ENCODE data around the gene PRELID2. TPM values are rescaled to one million over a fixed set of nuclear protein-coding genes. Genes with fewer than 3 reads are reported as not detected.

PRELID2 gene
- 14.9 and 16.4 TPM in 2 replicates for total RNA-seq
- 3.2 and 3.5 TPM in 2 replicates for polyA plus RNA-seq
- 7.1 and 7.7 TPM in 2 replicates for polyA plus RNA-seq (2011; cell fraction: cytosol; rRNA removed)
- polyA plus RNA-seq (2011; cell fraction: nucleus; rRNA removed): 8.1 and 11.1 TPM in 2 replicates
- polyA plus RNA-seq (2012): 7.0 and 9.6 TPM in 2 replicates
- 14.3 and 25.0 TPM in 2 replicates for polyA minus RNA-seq
- 0.72 TPM for polyA minus RNA-seq (2011; cell fraction: cytosol; rRNA and poly(A)+ RNA removed)
- 60.2 and 76.4 TPM in 2 replicates for polyA minus RNA-seq (2011; cell fraction: nucleus; rRNA and poly(A)+ RNA removed)
- percentile 66 among the genes with signal in this experiment for Bru-seq, nascent RNA
- BruChase-seq, experiment 1, labeled RNA remaining after a 6-hour chase: percentile 49 among the genes with signal in this experiment
- BruChase-seq, experiment 2, labeled RNA remaining after a 2-hour chase: percentile 63 among the genes with signal in this experiment
- long read RNA-seq, partial matches to known transcripts: 0 of 32 reads
- long read RNA-seq, other reads (novel, unspliced or antisense): 29 of 32 reads

GRCh38 chr5:145834917-145835847 lies at the start of gene PRELID2:
Gene PRELID2 (minus strand): TSS chr5:145835342. CDS start chr5:145835251, 91 bp downstream.
- Histone ChIP-seq H3K9me1 (replicated peaks; ENCODE audit: control insufficient read depth, extremely low read depth, insufficient read depth, low read length) (no peaks in the 10 kb centered on the region), H3K9me3 (replicated peaks; ENCODE audit: control insufficient read depth, insufficient read depth, low read length) (no peaks in the 10 kb centered on the region), H4K20me1 (replicated peaks; ENCODE audit: control insufficient read depth, extremely low read depth, insufficient read depth, low read length) (no peaks in the 10 kb centered on the region), H3K9ac (replicated peaks; ENCODE audit: extremely low read depth, insufficient read depth, low read length) (peak within 1 kb of the TSS; percentile 66), H3K36me3 (ENCODE audit: control insufficient read depth in 2 of 2, extremely low read depth in 1 of 2, insufficient read depth in 2 of 2, low read length in 2 of 2) (no peaks in the 10 kb centered on the region), H3K4me3 (replicated peaks in 1 of 3; ENCODE audit: insufficient read depth in 1 of 3, low read depth in 1 of 3, low read length in 3 of 3) (peak within 1 kb of the TSS; percentile 60 to 79 (median 69)), H3K79me2 (ENCODE audit: control insufficient read depth, insufficient read depth, low read length) (peaks cover 14% of the 10 kb centered on the region), H3K4me2 (ENCODE audit: insufficient read depth, low read length) (peak within 1 kb of the TSS; percentile 88), H2AFZ (ENCODE audit: low read depth, low read length) (peak within 1 kb of the TSS; percentile 76), H3K4me1 (ENCODE audit: control insufficient read depth, extremely low read depth, insufficient read depth, low read length) (peaks cover 26% of the 10 kb centered on the region), H3K27ac (ENCODE audit: insufficient read depth, low read depth, low read length) (peak within 1 kb of the TSS; percentile 65), H3K27me3 (ENCODE audit: control insufficient read depth in 2 of 2, insufficient read depth in 2 of 2, low read length in 2 of 2) (no peaks in the 10 kb centered on the region)
- DNase-seq (ENCODE audit: low read depth, low spot score) (peak; percentile 87), FAIRE-seq (peak; percentile 91)
- ChIA-PET CTCF (interaction anchor here (0.7 to 3.5 kb wide), 13 partner anchors 9 to 1632 kb away, joined by 3 to 21 read pairs (median 6); no protein-coding TSS in a partner anchor), POLR2A (interaction anchor here (0.7 kb wide), 1 partner anchor 139 kb away, joined by 4 read pairs; no protein-coding TSS in a partner anchor)
- dilution Hi-C loops (cut with MboI; ENCODE audit: extremely low pct_ligation_motif_present, low sequenced_read_pairs) (no loop called here), intact Hi-C loops (cut with micrococcal nuclease) (loop anchor here (1.0 to 5.0 kb wide), 4 partner anchors 102 to 592 kb away; partner anchors contain the start of gene SH3RF2)
- TF ChIP-seq MYC (IDR thresholded peaks at IDR 0.05; ENCODE audit: low read depth, low read length) (no peak), EZH2 (IDR thresholded peaks at IDR 0.05; ENCODE audit: borderline replicate concordance, low read depth, low read length, severe bottlenecking) (no peak), POLR2AphosphoS5 (IDR thresholded peaks at IDR 0.05; ENCODE audit: insufficient read depth, low read depth, low read length) (peak; percentile 21), POLR2A (IDR thresholded peaks at IDR 0.05; ENCODE audit: low read depth, low read length) (peak; percentile 43), GATA2 (IDR thresholded peaks at IDR 0.05; ENCODE audit: insufficient read depth, insufficient read length, low read depth, low read length) (no peak), MAX (IDR thresholded peaks at IDR 0.05; ENCODE audit: insufficient read depth, insufficient read length) (peak; percentile 2), JUN (IDR thresholded peaks at IDR 0.05; ENCODE audit: borderline replicate concordance, insufficient read depth, insufficient read length, low read depth) (no peak)
- TSS peak; percentile 84 for BruUV-seq (replicated peaks)
